ENCODE results near the gene GABRG1. TPM values are rescaled to one million over a fixed set of nuclear protein-coding genes. Genes with fewer than 3 reads are reported as not detected.

GABRG1 gene
- total RNA-seq = not detected in 2 replicates

DNA sequence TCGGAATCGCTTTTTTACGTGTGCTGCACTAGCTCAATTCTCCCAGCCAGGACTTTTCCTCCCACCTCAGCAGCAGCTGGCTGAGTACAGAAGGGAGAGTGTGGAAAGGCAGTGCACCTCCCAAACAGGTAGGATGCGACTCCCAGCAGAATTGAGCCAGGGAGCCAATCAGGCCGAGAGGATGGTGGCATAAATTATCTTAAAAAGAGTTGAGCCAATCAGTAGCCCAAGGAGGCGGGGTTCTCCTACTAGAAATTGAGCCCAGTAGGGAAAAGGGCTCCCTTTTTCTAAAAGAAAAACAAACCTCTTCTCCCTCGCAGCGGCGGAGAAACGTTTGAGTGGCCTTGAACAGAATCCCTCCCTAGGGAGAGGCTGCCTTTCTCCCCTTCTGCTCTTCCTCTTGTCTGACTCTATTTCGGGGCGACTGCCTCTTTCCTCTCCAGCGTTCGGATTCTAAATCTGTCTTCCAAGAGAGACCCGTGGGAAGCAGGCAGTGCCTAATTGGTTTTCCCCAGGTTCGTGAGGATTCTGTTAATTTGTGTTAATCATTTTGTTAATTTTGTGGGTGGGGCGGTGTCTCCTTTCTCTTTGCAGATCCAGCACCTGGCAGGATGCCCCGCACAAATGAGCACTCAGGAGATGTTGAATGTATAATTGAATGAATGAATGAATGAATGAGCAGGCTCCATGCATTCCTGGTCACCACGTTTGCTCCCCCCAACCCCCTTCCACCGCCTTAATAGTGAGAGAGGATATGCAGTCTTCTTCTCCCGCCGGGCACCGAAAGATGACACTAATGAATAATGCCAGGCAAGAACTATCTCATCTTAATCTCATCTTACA lies at the start of gene GABRG1:
Gene GABRG1 (minus strand): TSS at position 142 of the 843 bp plus-strand sequence. CDS start 141 bp downstream, at position 1.
- no peak for DNase-seq (ENCODE audit: low spot score)
- no peak within 1 kb of the TSS for H3K4me3 Mint-ChIP-seq (ENCODE audit: low read depth)

GRCh38 chr4:46146993-46147392 lies 23.1 kb upstream of the GABRG1 start:
- Mint-ChIP-seq H3K36me3 (ENCODE audit: low read depth) (no peaks in the 10 kb centered on the region), H3K4me1 (ENCODE audit: low read depth) (no peaks in the 10 kb centered on the region), H3K27ac (no peak overlapping the region), H3K4me3 (ENCODE audit: low read depth) (no peak overlapping the region), H3K27me3 (ENCODE audit: low read depth) (no peaks in the 10 kb centered on the region), H3K9me3 (peaks cover 35% of the 10 kb centered on the region)
- DNase-seq (ENCODE audit: low spot score) = no peak
- intact Hi-C loops (cut with micrococcal nuclease) = no loop called here

More for the DNA sequence above, at the start of gene GABRG1:
- peaks cover 14% of the 10 kb centered on the region for H3K9me3 Mint-ChIP-seq
- H3K27me3 Mint-ChIP-seq (ENCODE audit: low read depth) = no peaks in the 10 kb centered on the region
- no peaks in the 10 kb centered on the region for H3K36me3 Mint-ChIP-seq (ENCODE audit: low read depth)
- intact Hi-C loops (cut with micrococcal nuclease) = no loop called here
- H3K27ac Mint-ChIP-seq = no peak within 1 kb of the TSS
- H3K4me1 Mint-ChIP-seq (ENCODE audit: low read depth) = no peaks in the 10 kb centered on the region

- intact Hi-C loops (cut with micrococcal nuclease) = no loop called here
- peaks cover 39% of the 10 kb centered on the region for H3K9me3 Mint-ChIP-seq
- H3K4me3 Mint-ChIP-seq (ENCODE audit: low read depth) = no peak overlapping the region
- H3K27me3 Mint-ChIP-seq (ENCODE audit: low read depth) = no peaks in the 10 kb centered on the region
- no peak overlapping the region for H3K27ac Mint-ChIP-seq
- DNase-seq (ENCODE audit: low spot score) = no peak
- H3K36me3 Mint-ChIP-seq (ENCODE audit: low read depth) = no peaks in the 10 kb centered on the region
- no peaks in the 10 kb centered on the region for H3K4me1 Mint-ChIP-seq (ENCODE audit: low read depth)
Observed at GRCh38 chr4:46131498-46132057, 7.7 kb upstream of the GABRG1 start.

- Mint-ChIP-seq H3K4me1 (ENCODE audit: low read depth) (no peaks in the 10 kb centered on the region), H3K27me3 (ENCODE audit: low read depth) (no peaks in the 10 kb centered on the region), H3K36me3 (ENCODE audit: low read depth) (no peaks in the 10 kb centered on the region), H3K27ac (no peak overlapping the region), H3K9me3 (peaks cover 17% of the 10 kb centered on the region), H3K4me3 (ENCODE audit: low read depth) (no peak overlapping the region)
- no peak for DNase-seq (ENCODE audit: low spot score)
- intact Hi-C loops (cut with micrococcal nuclease) = no loop called here
Observed at GRCh38 chr4:46124773-46125413, 1.0 kb upstream of the GABRG1 start.

DNA sequence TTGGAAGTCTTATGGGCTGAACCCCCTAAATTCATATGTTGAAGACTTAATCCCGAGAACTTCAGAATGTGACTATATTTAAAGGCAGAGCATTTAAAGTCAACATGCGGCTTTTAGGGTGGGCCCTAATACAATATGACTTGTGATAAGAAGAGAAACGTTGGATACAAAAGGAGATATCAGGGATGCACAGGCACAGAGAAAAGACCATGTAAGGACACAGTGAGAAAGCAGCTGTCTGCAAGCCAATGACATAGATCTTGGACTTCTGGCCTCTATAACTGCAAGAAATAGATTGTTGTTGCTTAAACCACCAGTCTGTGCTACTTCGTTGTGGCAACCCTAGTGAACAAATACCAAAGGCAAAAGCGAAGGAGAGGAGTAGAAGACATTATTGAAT lies 42.2 kb downstream of the GABRG1 start:
- H3K4me1 Mint-ChIP-seq (ENCODE audit: low read depth) = no peaks in the 10 kb centered on the region
- H3K9me3 Mint-ChIP-seq = peaks cover 17% of the 10 kb centered on the region
- DNase-seq (ENCODE audit: low spot score) = no peak
- no peaks in the 10 kb centered on the region for H3K27me3 Mint-ChIP-seq (ENCODE audit: low read depth)
- intact Hi-C loops (cut with micrococcal nuclease) = no loop called here
- H3K36me3 Mint-ChIP-seq (ENCODE audit: low read depth) = no peaks in the 10 kb centered on the region
- no peak overlapping the region for H3K4me3 Mint-ChIP-seq (ENCODE audit: low read depth)
- no peak overlapping the region for H3K27ac Mint-ChIP-seq

DNA sequence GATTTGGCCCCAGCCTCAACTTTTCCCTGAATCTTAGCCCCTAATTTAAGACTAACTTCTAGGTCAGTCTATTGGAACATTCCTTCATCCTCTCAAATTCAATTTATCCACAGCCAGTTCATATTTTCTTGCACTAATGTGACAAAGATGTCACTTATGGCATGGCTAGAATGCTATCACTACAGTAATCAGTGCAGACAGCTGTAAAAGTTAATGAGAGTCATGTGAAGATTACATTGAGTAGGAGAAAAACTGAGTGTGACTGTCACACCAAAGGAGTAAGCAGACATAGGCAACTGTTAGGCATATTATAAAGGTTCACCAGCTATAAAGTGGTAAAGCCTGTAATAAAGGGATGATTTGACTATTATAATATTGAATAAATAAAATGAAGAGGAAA lies 42.6 kb downstream of the GABRG1 start:
- Mint-ChIP-seq H3K4me3 (ENCODE audit: low read depth) (no peak overlapping the region), H3K4me1 (ENCODE audit: low read depth) (no peaks in the 10 kb centered on the region), H3K9me3 (peaks cover 17% of the 10 kb centered on the region), H3K36me3 (ENCODE audit: low read depth) (no peaks in the 10 kb centered on the region), H3K27me3 (ENCODE audit: low read depth) (no peaks in the 10 kb centered on the region), H3K27ac (no peak overlapping the region)
- intact Hi-C loops (cut with micrococcal nuclease) = no loop called here
- no peak for DNase-seq (ENCODE audit: low spot score)

- H3K4me1 Mint-ChIP-seq (ENCODE audit: low read depth) = no peaks in the 10 kb centered on the region
- no peak overlapping the region for H3K4me3 Mint-ChIP-seq (ENCODE audit: low read depth)
- no peaks in the 10 kb centered on the region for H3K36me3 Mint-ChIP-seq (ENCODE audit: low read depth)
- H3K27ac Mint-ChIP-seq = no peak overlapping the region
- H3K27me3 Mint-ChIP-seq (ENCODE audit: low read depth) = no peaks in the 10 kb centered on the region
- peaks cover 8% of the 10 kb centered on the region for H3K9me3 Mint-ChIP-seq
- intact Hi-C loops (cut with micrococcal nuclease) = no loop called here
- DNase-seq (ENCODE audit: low spot score) = no peak
Observed at GRCh38 chr4:46073778-46074177, 50.1 kb downstream of the GABRG1 start.

DNA sequence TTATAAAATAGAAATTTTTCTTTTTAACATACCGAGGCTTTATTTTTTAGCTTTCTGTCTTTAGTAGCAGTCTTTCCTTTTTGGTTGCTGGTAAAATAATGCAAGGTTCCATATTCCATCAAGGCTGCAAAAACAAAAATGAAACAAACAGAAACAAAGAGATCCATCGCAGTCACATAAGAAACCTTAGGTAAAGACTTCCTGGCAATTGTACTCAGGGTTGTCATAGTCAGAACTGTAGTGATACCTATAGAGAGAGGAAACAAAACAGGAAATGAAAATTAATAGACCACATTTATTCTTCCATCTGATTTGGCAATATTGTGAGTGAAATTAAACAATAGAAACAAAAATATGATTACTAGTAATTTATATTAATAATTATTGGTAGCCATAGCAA lies 72.5 kb downstream of the GABRG1 start:
- Mint-ChIP-seq H3K27ac (no peak overlapping the region), H3K36me3 (ENCODE audit: low read depth) (no peaks in the 10 kb centered on the region), H3K4me1 (ENCODE audit: low read depth) (no peaks in the 10 kb centered on the region), H3K4me3 (ENCODE audit: low read depth) (no peak overlapping the region), H3K27me3 (ENCODE audit: low read depth) (no peaks in the 10 kb centered on the region), H3K9me3 (peaks cover 34% of the 10 kb centered on the region)
- no peak for DNase-seq (ENCODE audit: low spot score)
- intact Hi-C loops (cut with micrococcal nuclease) = no loop called here

- Mint-ChIP-seq H3K4me3 (ENCODE audit: low read depth) (no peak overlapping the region), H3K27me3 (ENCODE audit: low read depth) (no peaks in the 10 kb centered on the region), H3K9me3 (peaks cover 39% of the 10 kb centered on the region), H3K4me1 (ENCODE audit: low read depth) (no peaks in the 10 kb centered on the region), H3K36me3 (ENCODE audit: low read depth) (no peaks in the 10 kb centered on the region), H3K27ac (no peak overlapping the region)
- intact Hi-C loops (cut with micrococcal nuclease) = no loop called here
- no peak for DNase-seq (ENCODE audit: low spot score)
Observed at GRCh38 chr4:46032056-46032455, 91.8 kb downstream of the GABRG1 start.

GRCh38 chr4:46016306-46016705 lies 107.5 kb downstream of the GABRG1 start:
- H3K27me3 Mint-ChIP-seq (ENCODE audit: low read depth) = no peaks in the 10 kb centered on the region
- H3K4me1 Mint-ChIP-seq (ENCODE audit: low read depth) = no peaks in the 10 kb centered on the region
- no peak for DNase-seq (ENCODE audit: low spot score)
- H3K36me3 Mint-ChIP-seq (ENCODE audit: low read depth) = no peaks in the 10 kb centered on the region
- H3K4me3 Mint-ChIP-seq (ENCODE audit: low read depth) = no peak overlapping the region
- intact Hi-C loops (cut with micrococcal nuclease) = no loop called here
- peaks cover 10% of the 10 kb centered on the region for H3K9me3 Mint-ChIP-seq
- no peak overlapping the region for H3K27ac Mint-ChIP-seq

- H3K27me3 Mint-ChIP-seq (ENCODE audit: low read depth) = no peaks in the 10 kb centered on the region
- H3K4me1 Mint-ChIP-seq (ENCODE audit: low read depth) = no peaks in the 10 kb centered on the region
- intact Hi-C loops (cut with micrococcal nuclease) = no loop called here
- H3K9me3 Mint-ChIP-seq = peaks cover 21% of the 10 kb centered on the region
- no peak overlapping the region for H3K4me3 Mint-ChIP-seq (ENCODE audit: low read depth)
- H3K27ac Mint-ChIP-seq = no peak overlapping the region
- H3K36me3 Mint-ChIP-seq (ENCODE audit: low read depth) = no peaks in the 10 kb centered on the region
- DNase-seq (ENCODE audit: low spot score) = no peak
Observed at GRCh38 chr4:45992728-45993127, 131.1 kb downstream of the GABRG1 start.

DNA sequence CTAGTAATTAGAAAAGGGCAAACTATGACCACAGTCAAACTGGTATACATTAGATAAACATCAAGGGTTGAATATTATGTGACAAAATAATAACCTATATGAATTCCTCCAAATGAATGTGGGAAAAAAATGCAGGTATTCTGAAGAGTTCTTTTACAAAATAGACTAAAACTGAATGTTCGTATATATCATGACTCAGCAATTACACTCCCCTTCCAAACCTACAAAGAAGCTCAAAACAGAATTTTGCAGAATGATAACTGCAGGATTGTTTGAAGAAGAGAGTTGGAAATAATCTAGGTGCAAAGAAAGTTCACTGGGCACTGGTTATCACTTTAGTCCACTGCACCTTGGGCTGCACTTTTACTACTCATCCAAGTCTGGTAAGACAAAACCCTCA lies 134.1 kb downstream of the GABRG1 start:
- Mint-ChIP-seq H3K27me3 (ENCODE audit: low read depth) (no peaks in the 10 kb centered on the region), H3K27ac (no peak overlapping the region), H3K9me3 (peaks cover 24% of the 10 kb centered on the region)

DNA sequence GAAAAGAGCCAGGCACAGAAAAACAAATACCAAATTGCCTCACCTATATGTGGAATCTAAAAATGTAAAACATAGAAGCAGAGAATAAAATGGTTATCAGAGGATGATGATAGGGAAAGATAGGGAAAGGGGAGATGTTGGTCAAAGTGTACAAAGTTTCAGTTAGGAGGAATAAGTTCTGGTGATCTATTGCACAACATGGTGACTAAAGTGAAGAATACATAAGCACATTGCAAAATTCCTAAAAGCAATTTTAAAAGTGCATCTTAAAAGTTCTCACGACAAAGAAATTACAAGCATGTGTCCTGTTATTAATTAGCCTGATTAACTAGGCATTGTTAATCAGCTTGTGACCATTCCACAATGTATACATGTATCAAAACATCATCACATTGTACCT lies 136.0 kb downstream of the GABRG1 start:
- no peaks in the 10 kb centered on the region for H3K4me1 Mint-ChIP-seq (ENCODE audit: low read depth)
- H3K4me3 Mint-ChIP-seq (ENCODE audit: low read depth) = no peak overlapping the region
- DNase-seq (ENCODE audit: low spot score) = no peak
- intact Hi-C loops (cut with micrococcal nuclease) = no loop called here
- no peaks in the 10 kb centered on the region for H3K27me3 Mint-ChIP-seq (ENCODE audit: low read depth)
- H3K36me3 Mint-ChIP-seq (ENCODE audit: low read depth) = no peaks in the 10 kb centered on the region
- peaks cover 21% of the 10 kb centered on the region for H3K9me3 Mint-ChIP-seq
- no peak overlapping the region for H3K27ac Mint-ChIP-seq

More for the DNA sequence above, 134.1 kb downstream of the GABRG1 start:
- Mint-ChIP-seq H3K4me1 (ENCODE audit: low read depth) (no peaks in the 10 kb centered on the region), H3K4me3 (ENCODE audit: low read depth) (no peak overlapping the region), H3K36me3 (ENCODE audit: low read depth) (no peaks in the 10 kb centered on the region)
- DNase-seq (ENCODE audit: low spot score) = no peak
- intact Hi-C loops (cut with micrococcal nuclease) = no loop called here
